Keratinocyte (primary cell): ENCODE data around the gene GFOD1. TPM values are rescaled to one million over a fixed set of nuclear protein-coding genes. Genes with fewer than 3 reads are reported as not detected.

ENCODE experiments used
- DNase-seq: peaks from one replicate; pipeline ENCODE4 v3.0.0-alpha.2; 2011; ENCODE audit warnings: low read depth, missing footprints, low spot score
- FAIRE-seq: peaks from 2 replicates; lab custom pipeline; 2011; peaks lifted over from hg19 to GRCh38; lab: Jason Lieb, UNC
- H2AFZ ChIP-seq: 2 replicates; pipeline ENCODE4 v1.6.0; 2012; ENCODE audit warnings: low read length, control low read depth, inconsistent platforms; ENCODE audit not compliant: control insufficient read depth
- H3K27ac ChIP-seq: 2 replicates; pipeline ENCODE4 v1.5.1; 2011; ENCODE audit warnings: low read length; ENCODE audit not compliant: control insufficient read depth, insufficient read depth
- H3K27me3 ChIP-seq: 3 replicates; pipeline ENCODE4 v1.6.0; 2011; ENCODE audit warnings: low read length; ENCODE audit not compliant: control insufficient read depth, insufficient read depth; ENCODE audit errors: extremely low read depth
- H3K36me3 ChIP-seq, 2 experiments: 2 replicates in 1 of 2; 3 replicates in 1 of 2; pipeline ENCODE4 v1.5.1; 2011; ENCODE audit warnings: low read length in 2 of 2, mild to moderate bottlenecking in 1 of 2; ENCODE audit not compliant: control insufficient read depth in 2 of 2, insufficient read depth in 2 of 2; ENCODE audit errors: extremely low read depth in 1 of 2
- H3K4me1 ChIP-seq: 3 replicates; pipeline ENCODE4 v1.5.1; 2011; ENCODE audit warnings: low read length; ENCODE audit not compliant: control insufficient read depth, insufficient read depth; ENCODE audit errors: extremely low read depth
- H3K4me2 ChIP-seq: 3 replicates; pipeline ENCODE4 v1.6.0; 2011; ENCODE audit warnings: low read depth, low read length; ENCODE audit not compliant: control insufficient read depth, insufficient read depth; ENCODE audit errors: extremely low read depth
- H3K4me3 ChIP-seq, 3 experiments: fragments of 200-600 bp in 1 of 3; sonication (generic) in 1 of 3; 2 replicates in 2 of 3; 3 replicates in 1 of 3; pipeline ENCODE4 v1.5.1; 2011 to 2016; ENCODE audit warnings: low read length in 3 of 3, mild to moderate bottlenecking in 3 of 3, control low read depth in 2 of 3, inconsistent platforms in 1 of 3, low read depth in 1 of 3, mixed read lengths in 1 of 3, mixed run types in 1 of 3, moderate library complexity in 1 of 3; ENCODE audit not compliant: control insufficient read depth in 2 of 3, insufficient read depth in 2 of 3; ENCODE audit errors: extremely low read depth in 1 of 3
- H3K79me2 ChIP-seq: 2 replicates; pipeline ENCODE4 v1.6.0; 2012; ENCODE audit warnings: low read length; ENCODE audit not compliant: control insufficient read depth, insufficient read depth
- H3K9ac ChIP-seq: 3 replicates; pipeline ENCODE4 v1.6.0; 2011; ENCODE audit warnings: low read length; ENCODE audit not compliant: control insufficient read depth, insufficient read depth; ENCODE audit errors: extremely low read depth
- H3K9me1 ChIP-seq: 3 replicates; pipeline ENCODE4 v1.6.0; 2011; ENCODE audit warnings: low read length; ENCODE audit not compliant: control insufficient read depth, insufficient read depth; ENCODE audit errors: extremely low read depth
- H3K9me3 ChIP-seq: 2 replicates; pipeline ENCODE4 v1.5.1; 2012; ENCODE audit warnings: low read depth, low read length; ENCODE audit not compliant: control insufficient read depth
- H4K20me1 ChIP-seq: 3 replicates; pipeline ENCODE4 v1.6.0; 2011; ENCODE audit warnings: low read length; ENCODE audit not compliant: control insufficient read depth, insufficient read depth; ENCODE audit errors: extremely low read depth
- CTCF ChIP-seq, 3 experiments: IDR thresholded peaks in 1 of 3; conservative IDR thresholded peaks in 1 of 3; optimal IDR thresholded peaks in 1 of 3; 2 replicates in 2 of 3; 3 replicates in 1 of 3; pipeline versions ENCODE3 to v1.5.1; 2011; ENCODE audit warnings: low read length in 3 of 3, mild to moderate bottlenecking in 3 of 3, moderate library complexity in 2 of 3, control low read depth in 1 of 3, inconsistent platforms in 1 of 3; ENCODE audit not compliant: insufficient read depth in 2 of 3; ENCODE audit errors: extremely low read depth in 1 of 3
- EZH2 ChIP-seq: IDR thresholded peaks from one replicate; pipeline ENCODE4 v1.6.1; 2012; ENCODE audit warnings: inconsistent platforms, mild to moderate bottlenecking, low read length, moderate library complexity
- dilution Hi-C: fragments of 300-500 bp; cut with MboI; formaldehyde crosslinking; loops from one replicate; pipeline ENCODE4 v1.7.0; 2020; ENCODE audit warnings: low sequenced_read_pairs; ENCODE audit not compliant: extremely low pct_ligation_motif_present
- polyA plus RNA-seq, 5 experiments: library from polyadenylated mRNA; depleted of rRNA in 3 of 5; stranded (reverse) in 3 of 5; stranded (forward) in 1 of 5; unstranded in 1 of 5; fragments of >200 nt; gene quantifications; 1 replicate in 1 of 5; 2 replicates in 3 of 5; 3 replicates in 1 of 5; pipeline versions ENCODE4 v1.2.1 to v1.2.3, GENCODE V29; 2011 to 2012; ENCODE audit warnings: missing spikeins in 2 of 5, low read depth in 1 of 5, low replicate concordance in 1 of 5

The GFOD1 gene
- polyA plus RNA-seq, 1 donor (not counting 4 experiments of a cell fraction or from before 2014, with no cell fraction given): 7.2 TPM

DNA sequence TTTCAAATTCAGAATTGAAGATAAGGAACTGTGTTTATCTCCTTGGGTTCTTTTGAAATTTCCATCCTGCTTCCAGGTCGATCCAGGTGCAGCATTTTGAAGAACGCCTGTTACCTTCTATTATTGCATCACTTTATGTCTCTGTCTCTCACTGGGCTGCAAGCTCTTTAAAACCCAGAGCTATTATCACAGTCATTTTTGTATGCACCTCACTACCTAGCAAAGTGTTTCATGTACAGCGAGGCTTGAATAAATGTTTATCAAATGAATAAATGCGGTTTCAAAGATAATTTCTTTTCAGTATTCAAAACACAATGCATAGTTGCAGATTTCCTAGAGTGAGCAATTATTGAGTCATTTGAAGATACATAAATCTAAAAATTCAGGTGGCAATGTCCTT is 34.2 kb downstream of the GFOD1 start:
- DNase-seq (no peak), FAIRE-seq (no peak)
- H3K9me1 ChIP-seq: no peaks in the 10 kb centered on the region
- H4K20me1 ChIP-seq: no peaks in the 10 kb centered on the region
- no peak overlapping the region for H3K4me3 ChIP-seq
- peaks cover 44% of the 10 kb centered on the region for H3K4me1 ChIP-seq
- dilution Hi-C loops: no loop called here
- H3K4me2 ChIP-seq: no peak overlapping the region
- no peak overlapping the region for H3K9ac ChIP-seq
- TF ChIP-seq EZH2: no peak
- H3K27me3 ChIP-seq: no peaks in the 10 kb centered on the region
- no peak overlapping the region for H2AFZ ChIP-seq
- H3K79me2 ChIP-seq: peaks cover 23% of the 10 kb centered on the region
- H3K36me3 ChIP-seq: peaks cover 5 to 12% of the 10 kb centered on the region in 2 experiments
- no peak overlapping the region for H3K27ac ChIP-seq
- no peaks in the 10 kb centered on the region for H3K9me3 ChIP-seq

GRCh38 chr6:13452346-13453117 is 34.9 kb downstream of the GFOD1 start:
- Histone ChIP-seq H3K4me2 (no peak overlapping the region), H3K4me3 (no peak overlapping the region)
- no peak for FAIRE-seq

More at GRCh38 chr6:13452346-13453117, 34.9 kb downstream of the GFOD1 start:
- no peak overlapping the region for H2AFZ ChIP-seq
- TF ChIP-seq CTCF (optimal IDR thresholded peaks at IDR 0.05 in 1 of 3, IDR thresholded peaks at IDR 0.05 in 1 of 3, conservative IDR thresholded peaks at IDR 0.05 in 1 of 3; ENCODE audit: extremely low read depth in 1 of 3, insufficient read depth in 2 of 3, low read length in 3 of 3) (no peak), EZH2 (no peak)
- H3K9ac ChIP-seq: no peak overlapping the region
- H3K36me3 ChIP-seq: peaks cover 5 to 12% of the 10 kb centered on the region in 2 experiments
- no peaks in the 10 kb centered on the region for H3K9me3 ChIP-seq
- DNase-seq: no peak
- peaks cover 43% of the 10 kb centered on the region for H3K4me1 ChIP-seq
- dilution Hi-C loops: no loop called here
- no peaks in the 10 kb centered on the region for H3K9me1 ChIP-seq
- H3K79me2 ChIP-seq: peaks cover 23% of the 10 kb centered on the region
- no peaks in the 10 kb centered on the region for H3K27me3 ChIP-seq
- H3K27ac ChIP-seq: no peak overlapping the region
- no peaks in the 10 kb centered on the region for H4K20me1 ChIP-seq
